ENCODE results near the gene GZMM. TPM values are rescaled to one million over a fixed set of nuclear protein-coding genes. Genes with fewer than 3 reads are reported as not detected.
A peak's percentile ranks its signal among the peaks of the same experiment; 100 is the strongest.

GZMM gene
- total and polyA plus RNA-seq, 2 of the 13 experiments (the other 11 are each of a cell fraction or from before 2014, with no cell fraction given) = 0.07 TPM; not detected in 1

GRCh38 chr19:591099-591958, 47.5 kb downstream of the GZMM start (continued):
- no peak for TF ChIP-seq MLLT10 (CRISPR knock-in tag; IDR thresholded peaks at IDR 0.05)
- TF ChIP-seq UBTF (CRISPR knock-in tag; IDR thresholded peaks at IDR 0.05) = no peak
- TF ChIP-seq ZNF124 (CRISPR knock-in tag; IDR thresholded peaks at IDR 0.05) = peak; percentile 76; the same call in 1 of the 2 replicates
- TF ChIP-seq ZFP90 (CRISPR knock-in tag; IDR thresholded peaks at IDR 0.05; ENCODE audit: borderline replicate concordance) = peak; percentile 71; the same call in 1 of the 2 replicates
- peak; percentile 66 for TF ChIP-seq DBP (CRISPR knock-in tag; IDR thresholded peaks at IDR 0.05; ENCODE audit: not compliant biosample characterization)
- no peak for TF ChIP-seq PRDM10 (CRISPR knock-in tag; IDR thresholded peaks at IDR 0.05; ENCODE audit: low read depth)
- no peak for TF ChIP-seq SRSF1 (optimal IDR thresholded peaks at IDR 0.05; ENCODE audit: low read depth, low read length)
- peak; percentile 33; the same call in 1 of the 2 replicates for TF ChIP-seq FOSL2 (CRISPR knock-in tag; IDR thresholded peaks at IDR 0.05)
- TF ChIP-seq KDM2A (CRISPR knock-in tag; IDR thresholded peaks at IDR 0.05; ENCODE audit: borderline replicate concordance, low read depth) = peak; percentile 80; the same call in 1 of the 2 replicates
- 0 out of 2 replicates have a peak, but pooled peaks have one; percentile 10 for TF ChIP-seq STAG1 (CRISPR knock-in tag; IDR thresholded peaks at IDR 0.05)
- TF ChIP-seq ZNF83 (CRISPR knock-in tag; IDR thresholded peaks at IDR 0.05; ENCODE audit: borderline replicate concordance) = no peak
- TF ChIP-seq TGIF2 (CRISPR knock-in tag; IDR thresholded peaks at IDR 0.05) = peak; percentile 54; the same call in 1 of the 2 replicates
- TF ChIP-seq RFX3 (CRISPR knock-in tag; IDR thresholded peaks at IDR 0.05) = no peak
- TF ChIP-seq ZBTB7A (CRISPR knock-in tag; IDR thresholded peaks at IDR 0.05) = no peak
- 0 out of 2 replicates have a peak, but pooled peaks have one; percentile 68 for TF ChIP-seq ZNF878 (CRISPR knock-in tag; IDR thresholded peaks at IDR 0.05)
- no peak for TF ChIP-seq ZNF780A (CRISPR knock-in tag; IDR thresholded peaks at IDR 0.05)
- peak; percentile 61; the same call in 1 of the 2 replicates for TF ChIP-seq ZNF891 (CRISPR knock-in tag; IDR thresholded peaks at IDR 0.05)
- no peak for TF ChIP-seq ZSCAN22 (CRISPR knock-in tag; IDR thresholded peaks at IDR 0.05)
- TF ChIP-seq NR2F2 (IDR thresholded peaks at IDR 0.05; ENCODE audit: borderline replicate concordance, low read depth) = no peak
- no peak for TF ChIP-seq PHB2 (IDR thresholded peaks at IDR 0.05; ENCODE audit: partially characterized antibody)
- no peak for TF ChIP-seq FOXK1 (CRISPR knock-in tag; IDR thresholded peaks at IDR 0.05; ENCODE audit: borderline replicate concordance, low read depth)
- TF ChIP-seq ZBTB8A (CRISPR knock-in tag; IDR thresholded peaks at IDR 0.05; ENCODE audit: borderline replicate concordance, low read depth) = no peak
- no peak for TF ChIP-seq ZNF251 (CRISPR knock-in tag; IDR thresholded peaks at IDR 0.05)
- 0 out of 2 replicates have a peak, but pooled peaks have one; percentile 60 for TF ChIP-seq KMT2B (CRISPR knock-in tag; IDR thresholded peaks at IDR 0.05)

Measured in HepG2 (cell line).